Panc1 (cell line): ENCODE measurements around the gene SCAF8. TPM values are rescaled to one million over a fixed set of nuclear protein-coding genes. Genes with fewer than 3 reads are reported as not detected.

Source experiments
- ATAC-seq: fragments of 200-7000 bp; cut with Tn5 transposase; 2 replicates; pipeline ENCODE4 v1.9.1; 2020; ENCODE audit warnings: mild to moderate bottlenecking, moderate library complexity
- BruUV-seq: library from RNA; stranded (reverse); fragments of 400-500 nt; replicated peaks from 2 replicates; lab custom pipeline; 2021; lab: Mats Ljungman, UMichigan
- CTCF ChIA-PET: fragments of 300-600 bp; sonication (Branson Sonifier 250); formaldehyde crosslinking; loops from one replicate; lab custom pipeline; 2022; ENCODE audit warnings: antibody characterized with exemption; lab: Charles Lee
- POLR2A ChIA-PET: fragments of 300-600 bp; sonication (Branson Sonifier 250); formaldehyde crosslinking; loops from one replicate; lab custom pipeline; 2022; ENCODE audit warnings: antibody characterized with exemption; lab: Charles Lee
- DNase-seq: peaks from one replicate; pipeline ENCODE4 v3.0.0-alpha.2; 2010; ENCODE audit warnings: low read depth, low spot score
- H3K27ac ChIP-seq: 2 replicates; pipeline ENCODE4 v1.5.1; 2011; ENCODE audit warnings: mild to moderate bottlenecking, low read length, inconsistent platforms
- H3K27me3 ChIP-seq: fragments of 200-500 bp; sonication (Bioruptor generic); 2 replicates; pipeline ENCODE4 v1.6.0; 2014; ENCODE audit warnings: low read length, inconsistent platforms; ENCODE audit not compliant: control insufficient read depth, insufficient read depth
- H3K36me3 ChIP-seq: fragments of 200-500 bp; sonication (Bioruptor generic); 2 replicates; pipeline ENCODE4 v1.5.1; 2014; ENCODE audit warnings: inconsistent platforms, mild to moderate bottlenecking, low read length, moderate library complexity; ENCODE audit not compliant: control insufficient read depth, insufficient read depth
- H3K4me1 ChIP-seq: 2 replicates; pipeline ENCODE4 v1.5.1; 2011; ENCODE audit warnings: inconsistent platforms, mild to moderate bottlenecking, low read length, moderate library complexity; ENCODE audit not compliant: control insufficient read depth, insufficient read depth
- H3K4me3 ChIP-seq, 2 experiments: 2 replicates each; pipeline ENCODE4 v1.5.1; 2011 to 2012; ENCODE audit warnings: low read depth in 2 of 2, low read length in 2 of 2, mild to moderate bottlenecking in 2 of 2, inconsistent platforms in 1 of 2, moderate library complexity in 1 of 2
- H3K9me3 ChIP-seq: fragments of 200-500 bp; sonication (Bioruptor generic); 2 replicates; pipeline ENCODE4 v1.5.1; 2014; ENCODE audit warnings: low read depth, mild to moderate bottlenecking, inconsistent platforms, low read length, moderate library complexity; ENCODE audit not compliant: control insufficient read depth, insufficient read depth
- POLR2AphosphoS5 ChIP-seq: IDR thresholded peaks from 2 replicates; pipeline ENCODE4 v1.6.1; 2012; ENCODE audit warnings: mild to moderate bottlenecking, low read depth, low read length, moderate library complexity
- REST ChIP-seq, 2 experiments: IDR thresholded peaks; 2 replicates each; pipeline ENCODE4 v1.6.1; 2011 to 2012; ENCODE audit warnings: low read depth in 2 of 2, control low read depth in 1 of 2, low read length in 1 of 2, mild to moderate bottlenecking in 1 of 2, moderate library complexity in 1 of 2; ENCODE audit not compliant: insufficient read depth in 1 of 2
- SIN3A ChIP-seq: IDR thresholded peaks from 2 replicates; pipeline ENCODE4 v1.6.1; 2012; ENCODE audit warnings: low read depth, mild to moderate bottlenecking, low read length, moderate library complexity, borderline replicate concordance; ENCODE audit not compliant: insufficient read depth
- TCF7L2 ChIP-seq: IDR thresholded peaks from 2 replicates; pipeline ENCODE4 v1.6.1; 2011; ENCODE audit warnings: mild to moderate bottlenecking, low read depth, low read length, inconsistent platforms
- in situ Hi-C: cut with HindIII; loops from 2 replicates; pipeline ENCODE4 v1.10.0; 2016; ENCODE audit warnings: low sequenced_read_pairs, low pct_unique_long_range_greater_than_20kb
- intact Hi-C: fragments of 100-400 bp; cut with micrococcal nuclease; formaldehyde crosslinking; loops from one replicate; pipeline ENCODE4 v1.10.0; 2022; ENCODE audit not compliant: unreplicated experiment
- total RNA-seq: library from RNA; stranded (reverse); gene quantifications from one replicate; pipeline ENCODE4 v1.2.1, GENCODE V29; 2021; ENCODE audit not compliant: unreplicated experiment
- TF ChIP-seq, protein P1 (sequence below): fragments of 450-650 bp; IDR thresholded peaks from 2 replicates; pipeline ENCODE4 v1.5.1; 2017; ENCODE audit warnings: mild to moderate bottlenecking

The SCAF8 gene
- total RNA-seq, 1 experiment from 2014 or later, result 38.9 TPM

- no peak overlapping the region for H3K4me3 ChIP-seq
- no TSS peak for BruUV-seq
- ATAC-seq (no peak), DNase-seq (no peak)
- H3K36me3 ChIP-seq, result 0 out of 2 replicates have a peak, but pooled peaks cover 2% of the 10 kb centered on the region
- no peaks in the 10 kb centered on the region for H3K27me3 ChIP-seq
- intact Hi-C loops (no loop called here), in situ Hi-C loops (no loop called here)
- TF ChIP-seq TCF7L2 (no peak), SIN3A (no peak), REST (IDR thresholded peaks at IDR 0.05; ENCODE audit: insufficient read depth in 1 of 2, low read depth in 2 of 2, low read length in 1 of 2) (no peak), POLR2AphosphoS5 (no peak)
- TF ChIP-seq, protein P1, sequence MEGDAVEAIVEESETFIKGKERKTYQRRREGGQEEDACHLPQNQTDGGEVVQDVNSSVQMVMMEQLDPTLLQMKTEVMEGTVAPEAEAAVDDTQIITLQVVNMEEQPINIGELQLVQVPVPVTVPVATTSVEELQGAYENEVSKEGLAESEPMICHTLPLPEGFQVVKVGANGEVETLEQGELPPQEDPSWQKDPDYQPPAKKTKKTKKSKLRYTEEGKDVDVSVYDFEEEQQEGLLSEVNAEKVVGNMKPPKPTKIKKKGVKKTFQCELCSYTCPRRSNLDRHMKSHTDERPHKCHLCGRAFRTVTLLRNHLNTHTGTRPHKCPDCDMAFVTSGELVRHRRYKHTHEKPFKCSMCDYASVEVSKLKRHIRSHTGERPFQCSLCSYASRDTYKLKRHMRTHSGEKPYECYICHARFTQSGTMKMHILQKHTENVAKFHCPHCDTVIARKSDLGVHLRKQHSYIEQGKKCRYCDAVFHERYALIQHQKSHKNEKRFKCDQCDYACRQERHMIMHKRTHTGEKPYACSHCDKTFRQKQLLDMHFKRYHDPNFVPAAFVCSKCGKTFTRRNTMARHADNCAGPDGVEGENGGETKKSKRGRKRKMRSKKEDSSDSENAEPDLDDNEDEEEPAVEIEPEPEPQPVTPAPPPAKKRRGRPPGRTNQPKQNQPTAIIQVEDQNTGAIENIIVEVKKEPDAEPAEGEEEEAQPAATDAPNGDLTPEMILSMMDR, result no peak
- H3K4me1 ChIP-seq, result no peaks in the 10 kb centered on the region
- H3K9me3 ChIP-seq, result no peaks in the 10 kb centered on the region
- ChIA-PET CTCF (no interaction called here), POLR2A (no interaction called here)
- no peak overlapping the region for H3K27ac ChIP-seq
These were observed 140.3 kb downstream of the SCAF8 start for GRCh38 chr6:154873546-154873945.

- 0 out of 2 replicates have a peak, but pooled peaks cover 2% of the 10 kb centered on the region for H3K36me3 ChIP-seq
- no peaks in the 10 kb centered on the region for H3K9me3 ChIP-seq
- in situ Hi-C loops (no loop called here), intact Hi-C loops (no loop called here)
- DNase-seq (no peak), ATAC-seq (no peak)
- TF ChIP-seq TCF7L2, result no peak
- TF ChIP-seq SIN3A, result no peak
- no peak for TF ChIP-seq REST (IDR thresholded peaks at IDR 0.05; ENCODE audit: insufficient read depth in 1 of 2, low read depth in 2 of 2, low read length in 1 of 2)
- no peak for TF ChIP-seq POLR2AphosphoS5
- TF ChIP-seq, protein P1, result no peak
- no TSS peak for BruUV-seq
- POLR2A ChIA-PET, result no interaction called here
- H3K27ac ChIP-seq, result no peak overlapping the region
- H3K4me3 ChIP-seq, result no peak overlapping the region
- H3K27me3 ChIP-seq, result no peaks in the 10 kb centered on the region
- no peaks in the 10 kb centered on the region for H3K4me1 ChIP-seq
- CTCF ChIA-PET, result no interaction called here
These were observed 141.8 kb downstream of the SCAF8 start for GRCh38 chr6:154874773-154875592.
